ENCODE results near the gene TEAD2.

GRCh38 chr19:49343123-49343522 is 19.1 kb downstream of the TEAD2 start:
- no peak for TF ChIP-seq CTCF (IDR thresholded peaks at IDR 0.05)
- no peak for TF ChIP-seq POLR2A (IDR thresholded peaks at IDR 0.05)

All from Peyer's patch (tissue), 4 donors.